HG03280 (cell line): ENCODE results near the gene APLP2.
"Not testable (repeated sequence)": the region's sequence is repeated elsewhere in the genome, so short reads cannot be mapped to it uniquely, and the experiment has no call there.

Experiments
- ATAC-seq: cut with Tn5 transposase; IDR thresholded peaks from one replicate; pipeline ENCODE4 v1.9.1; 2021; ENCODE audit warnings: mild to moderate bottlenecking, moderate library complexity; ENCODE audit not compliant: unreplicated experiment

The APLP2 gene

GRCh38 chr11:130089674-130090073 lies 20.0 kb downstream of the APLP2 start:
- no peak for ATAC-seq

GRCh38 chr11:130090517-130090916 lies 20.8 kb downstream of the APLP2 start:
- ATAC-seq = not testable (repeated sequence)

GRCh38 chr11:130091169-130091568 lies 21.5 kb downstream of the APLP2 start:
- ATAC-seq = not testable (repeated sequence)

GRCh38 chr11:130092661-130093060 lies 23.0 kb downstream of the APLP2 start:
- no peak for ATAC-seq

- ATAC-seq = no peak
Observed at GRCh38 chr11:130094614-130095013, 24.9 kb downstream of the APLP2 start.

- ATAC-seq = no peak
Observed at GRCh38 chr11:130095326-130095725, 25.6 kb downstream of the APLP2 start.

- ATAC-seq = no peak
Observed at GRCh38 chr11:130096042-130096441, 26.3 kb downstream of the APLP2 start.

GRCh38 chr11:130096823-130097222 lies 27.1 kb downstream of the APLP2 start:
- no peak for ATAC-seq

GRCh38 chr11:130097285-130097684 lies 27.6 kb downstream of the APLP2 start:
- no peak for ATAC-seq

- ATAC-seq = no peak
Observed at GRCh38 chr11:130099356-130099755, 29.7 kb downstream of the APLP2 start.

- ATAC-seq = no peak
Observed at GRCh38 chr11:130100381-130101095, 30.8 kb downstream of the APLP2 start.

- ATAC-seq = no peak
Observed at GRCh38 chr11:130101661-130102060, 32.0 kb downstream of the APLP2 start.

- no peak for ATAC-seq
Observed at GRCh38 chr11:130102301-130103249, 32.9 kb downstream of the APLP2 start.

GRCh38 chr11:130103296-130103814 lies 33.7 kb downstream of the APLP2 start:
- no peak for ATAC-seq

- no peak for ATAC-seq
Observed at GRCh38 chr11:130106381-130106780, 36.7 kb downstream of the APLP2 start.

- not testable (repeated sequence) for ATAC-seq
Observed at GRCh38 chr11:130108671-130109070, 39.0 kb downstream of the APLP2 start.

- no peak for ATAC-seq
Observed at GRCh38 chr11:130109386-130109785, 39.7 kb downstream of the APLP2 start.

GRCh38 chr11:130110339-130111108 lies 40.8 kb downstream of the APLP2 start:
- ATAC-seq = no peak

- no peak for ATAC-seq
Observed at GRCh38 chr11:130112071-130112830, 42.6 kb downstream of the APLP2 start.

- ATAC-seq = no peak
Observed at GRCh38 chr11:130114281-130114680, 44.6 kb downstream of the APLP2 start.
